Esophagus squamous epithelium (tissue), 5 donors: Measurements from ENCODE around the gene ATOSA. TPM values are rescaled to one million over a fixed set of nuclear protein-coding genes. Genes with fewer than 3 reads are reported as not detected.

Experiments
- DNase-seq: peaks from one replicate; lab custom pipeline; 2025; lab: John Stamatoyannopoulos, UW
- H3K27ac ChIP-seq, 4 donors: fragments of 200-600 bp; sonication (generic); one replicate each; pipeline ENCODE4 v1.5.1; 2016 to 2019; ENCODE audit warnings: mild to moderate bottlenecking in 1 of 4
- H3K27me3 ChIP-seq, 4 donors: fragments of 200-600 bp; sonication (generic); 1 replicate in 3 of 4; 2 replicates in 1 of 4; pipeline versions ENCODE4 v1.5.1 to v1.6.0; 2017 to 2021; ENCODE audit warnings: antibody characterized with exemption in 1 of 4
- H3K36me3 ChIP-seq, 3 donors: fragments of 200-600 bp; sonication (generic); one replicate each; pipeline ENCODE4 v1.5.1; 2016 to 2019
- H3K4me1 ChIP-seq, 3 donors: fragments of 200-600 bp; sonication (generic); one replicate each; pipeline ENCODE4 v1.5.1; 2017 to 2019
- H3K4me3 ChIP-seq, 4 donors: fragments of 200-600 bp; sonication (generic); 1 replicate in 3 of 4; 2 replicates in 1 of 4; pipeline ENCODE4 v1.5.1; 2016 to 2019; ENCODE audit warnings: mild to moderate bottlenecking in 2 of 4, moderate library complexity in 1 of 4
- H3K9me3 ChIP-seq, 3 donors: fragments of 200-600 bp; sonication (generic); one replicate each; pipeline ENCODE4 v1.5.1; 2016 to 2019
- CTCF ChIP-seq, 6 experiments: fragments of 450-650 bp in 4 of 6; fragments of 200-600 bp in 2 of 6; sonication (generic) in 2 of 6; IDR thresholded peaks; one replicate each; pipeline ENCODE4 v1.5.1; 2016 to 2019; ENCODE audit warnings: antibody characterized with exemption in 6 of 6, mild to moderate bottlenecking in 4 of 6, moderate library complexity in 4 of 6
- POLR2A ChIP-seq, 4 donors: fragments of 450-650 bp; IDR thresholded peaks; one replicate each; pipeline ENCODE4 v1.6.1; 2017; ENCODE audit warnings: antibody characterized with exemption in 4 of 4, mild to moderate bottlenecking in 4 of 4, moderate library complexity in 3 of 4
- WGBS, 2 donors: methylation state at CpG; one replicate each; pipeline ENCODE4 v1.1.5; 2018; 5-methylcytosine and 5-hydroxymethylcytosine counted together
- intact Hi-C: fragments of 100-400 bp; cut with DNase I; formaldehyde crosslinking; loops from one replicate; pipeline ENCODE4 v1.15.0; 2022
- total RNA-seq, 4 donors: library from RNA; depleted of rRNA; stranded (reverse); fragments of >200 nt; gene quantifications; one replicate each; pipeline ENCODE4 v1.1.0, GENCODE V29; 2016
- donor health status: DM: yes; HTN: yes; CAD: no.

ATOSA gene
- total RNA-seq, 4 donors from 2014 or later: 38.9 to 69.8 (median 44.5) TPM

GRCh38 chr15:52680761-52681160 is 1.6 kb upstream of the ATOSA start:
- Histone ChIP-seq H3K36me3 (peaks cover 0 to 7% (median 0%) of the 10 kb centered on the region in 3 donors), H3K27ac (peak overlapping the region in 1 of 4 donors; percentile 99)
- DNase-seq: no peak

GRCh38 chr15:52680041-52680391 is 828 bp upstream of the ATOSA start:
- intact Hi-C loops: no loop called here
- Histone ChIP-seq H3K27ac (peak overlapping the region; percentile 98 to 99 (median 99)), H3K27me3 (no peaks in the 10 kb centered on the region), H3K9me3 (no peaks in the 10 kb centered on the region), H3K4me3 (peak overlapping the region; percentile 88 to 98 (median 94)), H3K4me1 (peaks cover 0 to 47% (median 12%) of the 10 kb centered on the region in 3 donors), H3K36me3 (peaks cover 0 to 15% (median 0%) of the 10 kb centered on the region in 3 donors)
- no peak for DNase-seq
- TF ChIP-seq POLR2A (IDR thresholded peaks at IDR 0.05): no peak
- TF ChIP-seq CTCF (IDR thresholded peaks at IDR 0.05): no peak
- WGBS, 2 donors: 33 to 44% methylated on average over 3 of the region's 3 CpGs

More at GRCh38 chr15:52680761-52681160, 1.6 kb upstream of the ATOSA start:
- TF ChIP-seq POLR2A (IDR thresholded peaks at IDR 0.05): no peak
- TF ChIP-seq CTCF (IDR thresholded peaks at IDR 0.05): no peak
- Histone ChIP-seq H3K9me3 (no peaks in the 10 kb centered on the region), H3K4me3 (no peak overlapping the region), H3K4me1 (peaks cover 0 to 40% (median 8%) of the 10 kb centered on the region in 3 donors), H3K27me3 (no peaks in the 10 kb centered on the region)
- intact Hi-C loops: no loop called here

DNA sequence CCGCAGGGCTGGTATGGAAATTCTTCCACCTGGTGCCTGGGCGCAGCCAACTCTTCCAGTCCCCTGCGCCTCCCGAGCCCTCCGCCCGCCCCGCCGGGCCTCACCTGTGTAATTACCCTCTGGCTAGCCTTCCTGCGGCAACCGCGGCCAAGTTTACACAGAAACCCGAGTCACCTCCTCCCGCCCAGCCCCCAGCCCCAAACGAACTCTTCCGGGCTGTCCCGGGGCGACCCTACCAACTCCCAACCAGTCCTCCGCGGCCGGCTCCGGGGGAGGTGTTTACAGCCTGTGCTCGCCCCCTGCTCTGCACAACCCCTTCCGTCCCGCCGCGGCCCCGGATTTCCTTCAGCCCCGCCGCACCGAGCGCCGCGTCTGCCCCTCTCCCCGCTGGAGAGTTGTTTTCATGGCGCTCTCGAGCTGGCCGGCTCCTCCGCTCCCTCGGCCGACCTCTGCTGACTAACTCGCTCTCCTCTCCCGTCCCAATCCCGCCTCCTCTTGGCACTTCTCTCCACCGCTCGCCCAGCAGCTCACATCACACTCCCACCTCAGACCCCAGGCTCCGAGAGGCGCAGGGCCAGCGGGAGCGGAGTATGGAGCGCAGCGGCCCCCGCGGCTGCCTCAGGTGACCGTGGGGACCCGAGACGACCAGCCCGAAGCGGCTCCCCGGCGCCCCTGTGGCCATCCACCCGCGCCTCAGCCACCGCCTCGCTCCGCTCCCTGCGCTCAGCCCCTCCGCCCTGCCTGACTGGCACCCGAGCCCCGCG is 538 bp downstream of the ATOSA start:
- intact Hi-C loops: no loop called here
- Histone ChIP-seq H3K9me3 (no peaks in the 10 kb centered on the region), H3K27me3 (no peaks in the 10 kb centered on the region), H3K4me3 (peak overlapping the region; percentile 88 to 98 (median 94)), H3K36me3 (peaks cover 0 to 28% (median 0%) of the 10 kb centered on the region in 3 donors), H3K4me1 (peaks cover 0 to 61% (median 20%) of the 10 kb centered on the region in 3 donors), H3K27ac (peak overlapping the region; percentile 98 to 99 (median 99))
- WGBS, 2 donors: 0% methylated on average over 13 to 57 of the region's 70 CpGs
- no peak for TF ChIP-seq POLR2A (IDR thresholded peaks at IDR 0.05)
- no peak for TF ChIP-seq CTCF (IDR thresholded peaks at IDR 0.05)
- peak; percentile 14 for DNase-seq

- H3K4me3 ChIP-seq: peak overlapping the region; percentile 88 to 98 (median 94)
- WGBS, 2 donors: 2 to 3% methylated on average over 16 of the region's 16 CpGs
- no peaks in the 10 kb centered on the region for H3K27me3 ChIP-seq
- DNase-seq: no peak
- peaks cover 5 to 69% (median 29%) of the 10 kb centered on the region in 3 donors for H3K4me1 ChIP-seq
- intact Hi-C loops: no loop called here
- TF ChIP-seq POLR2A (IDR thresholded peaks at IDR 0.05) (no peak), CTCF (IDR thresholded peaks at IDR 0.05) (peak in 2 of 6 experiments; percentile 6 to 16)
- H3K36me3 ChIP-seq: peaks cover 0 to 37% (median 0%) of the 10 kb centered on the region in 3 donors
- H3K9me3 ChIP-seq: no peaks in the 10 kb centered on the region
- peak overlapping the region; percentile 98 to 99 (median 99) for H3K27ac ChIP-seq
These were observed 1.4 kb downstream of the ATOSA start for GRCh38 chr15:52677593-52678467.
